ENCODE measurements around the gene BEX1. TPM values are rescaled to one million over a fixed set of nuclear protein-coding genes. Genes with fewer than 3 reads are reported as not detected.
"Not testable (repeated sequence)": the region's sequence is repeated elsewhere in the genome, so short reads cannot be mapped to it uniquely, and the experiment has no call there.

BEX1 gene
- total and polyA plus RNA-seq, 4 donors = 0.89 to 2.1 (median 1.6) TPM

- WGBS, 2 donors = 71 to 92% methylated on average over 2 of the region's 2 CpGs
- Histone ChIP-seq H3K9ac (ENCODE audit: insufficient read depth in 1 of 2, low read length in 2 of 2) (no peak overlapping the region), H3K27ac (ENCODE audit: low read depth in 1 of 2, low read length in 1 of 2) (no peak overlapping the region), H3K36me3 (ENCODE audit: control insufficient read depth in 4 of 4, insufficient read depth in 4 of 4, low read length in 4 of 4) (no peaks in the 10 kb centered on the region), H3K4me1 (ENCODE audit: control insufficient read depth in 5 of 5, insufficient read depth in 5 of 5, low read length in 5 of 5) (no peaks in the 10 kb centered on the region), H3K27me3 (ENCODE audit: control insufficient read depth in 3 of 3, insufficient read depth in 3 of 3, low read length in 2 of 3) (peaks cover 0 to 11% (median 3%) of the 10 kb centered on the region in 3 donors), H3K4me3 (no peak overlapping the region), H3K9me3 (ENCODE audit: control insufficient read depth in 4 of 4, insufficient read depth in 3 of 4, low read length in 3 of 4) (no peaks in the 10 kb centered on the region)
- TF ChIP-seq CTCF (IDR thresholded peaks at IDR 0.05; ENCODE audit: control extremely low read depth, extremely low read depth) = no peak
- no peak for DNase-seq
- no peak for ATAC-seq (ENCODE audit: insufficient read depth, low FRiP score)
Observed at GRCh38 chrX:103056902-103057301, 7.1 kb downstream of the BEX1 start.

GRCh38 chrX:103052625-103053024 is 11.3 kb downstream of the BEX1 start:
- no peak for TF ChIP-seq CTCF (IDR thresholded peaks at IDR 0.05; ENCODE audit: control extremely low read depth, extremely low read depth)
- Histone ChIP-seq H3K4me3 (no peak overlapping the region), H3K27me3 (ENCODE audit: control insufficient read depth in 3 of 3, insufficient read depth in 3 of 3, low read length in 2 of 3) (peaks cover 0 to 6% (median 3%) of the 10 kb centered on the region in 3 donors), H3K27ac (ENCODE audit: low read depth in 1 of 2, low read length in 1 of 2) (no peak overlapping the region), H3K36me3 (ENCODE audit: control insufficient read depth in 4 of 4, insufficient read depth in 4 of 4, low read length in 4 of 4) (no peaks in the 10 kb centered on the region), H3K4me1 (ENCODE audit: control insufficient read depth in 5 of 5, insufficient read depth in 5 of 5, low read length in 5 of 5) (no peaks in the 10 kb centered on the region), H3K9ac (ENCODE audit: insufficient read depth in 1 of 2, low read length in 2 of 2) (no peak overlapping the region), H3K9me3 (ENCODE audit: control insufficient read depth in 4 of 4, insufficient read depth in 3 of 4, low read length in 3 of 4) (no peaks in the 10 kb centered on the region)
- ATAC-seq (ENCODE audit: insufficient read depth, low FRiP score) (no peak), DNase-seq (no peak)

- H3K4me3 ChIP-seq = no peak overlapping the region
- TF ChIP-seq CTCF (IDR thresholded peaks at IDR 0.05; ENCODE audit: control extremely low read depth, extremely low read depth) = no peak
- WGBS, 2 donors = 19 to 37% methylated on average over 8 of the region's 8 CpGs
- no peaks in the 10 kb centered on the region for H3K36me3 ChIP-seq (ENCODE audit: control insufficient read depth in 4 of 4, insufficient read depth in 4 of 4, low read length in 4 of 4)
- H3K27ac ChIP-seq (ENCODE audit: low read depth in 1 of 2, low read length in 1 of 2) = no peak overlapping the region
- ATAC-seq (ENCODE audit: insufficient read depth, low FRiP score) = no peak
- H3K4me1 ChIP-seq (ENCODE audit: control insufficient read depth in 5 of 5, insufficient read depth in 5 of 5, low read length in 5 of 5) = no peaks in the 10 kb centered on the region
- H3K9ac ChIP-seq (ENCODE audit: insufficient read depth in 1 of 2, low read length in 2 of 2) = no peak overlapping the region
- no peak for DNase-seq
- peaks cover 0 to 6% (median 3%) of the 10 kb centered on the region in 3 donors for H3K27me3 ChIP-seq (ENCODE audit: control insufficient read depth in 3 of 3, insufficient read depth in 3 of 3, low read length in 2 of 3)
- peaks cover 0 to 2% (median 0%) of the 10 kb centered on the region in 4 donors for H3K9me3 ChIP-seq (ENCODE audit: control insufficient read depth in 4 of 4, insufficient read depth in 3 of 4, low read length in 3 of 4)
Observed at GRCh38 chrX:103051260-103051789, 12.6 kb downstream of the BEX1 start.

GRCh38 chrX:103033371-103033770 is 30.6 kb downstream of the BEX1 start:
- not testable (repeated sequence) for H3K4me3 ChIP-seq; H3K9ac ChIP-seq (ENCODE audit: insufficient read depth in 1 of 2, low read length in 2 of 2); H3K27me3 ChIP-seq (ENCODE audit: control insufficient read depth in 3 of 3, insufficient read depth in 3 of 3, low read length in 2 of 3); ATAC-seq (ENCODE audit: insufficient read depth, low FRiP score); H3K36me3 ChIP-seq (ENCODE audit: control insufficient read depth in 4 of 4, insufficient read depth in 4 of 4, low read length in 4 of 4); H3K4me1 ChIP-seq (ENCODE audit: control insufficient read depth in 5 of 5, insufficient read depth in 5 of 5, low read length in 5 of 5); H3K9me3 ChIP-seq (ENCODE audit: control insufficient read depth in 4 of 4, insufficient read depth in 3 of 4, low read length in 3 of 4); H3K27ac ChIP-seq (ENCODE audit: low read depth in 1 of 2, low read length in 1 of 2); DNase-seq
- 38 to 65% methylated on average over 1 of the region's 1 CpG for WGBS, 2 donors
